NCI-H774 (cell line): Measurements from ENCODE around the gene SRF.

Source experiments
- DNase-seq: peaks from one replicate; lab custom pipeline; 2025; lab: John Stamatoyannopoulos, UW

Gene SRF

GRCh38 chr6:43217351-43217750, 46.3 kb downstream of the SRF start:
- no peak for DNase-seq

GRCh38 chr6:43219119-43219518, 48.0 kb downstream of the SRF start:
- no peak for DNase-seq

GRCh38 chr6:43219814-43220213, 48.7 kb downstream of the SRF start:
- DNase-seq, result no peak

GRCh38 chr6:43220439-43220951, 49.4 kb downstream of the SRF start:
- no peak for DNase-seq

GRCh38 chr6:43221046-43221972, 50.2 kb downstream of the SRF start:
- DNase-seq, result no peak

DNA sequence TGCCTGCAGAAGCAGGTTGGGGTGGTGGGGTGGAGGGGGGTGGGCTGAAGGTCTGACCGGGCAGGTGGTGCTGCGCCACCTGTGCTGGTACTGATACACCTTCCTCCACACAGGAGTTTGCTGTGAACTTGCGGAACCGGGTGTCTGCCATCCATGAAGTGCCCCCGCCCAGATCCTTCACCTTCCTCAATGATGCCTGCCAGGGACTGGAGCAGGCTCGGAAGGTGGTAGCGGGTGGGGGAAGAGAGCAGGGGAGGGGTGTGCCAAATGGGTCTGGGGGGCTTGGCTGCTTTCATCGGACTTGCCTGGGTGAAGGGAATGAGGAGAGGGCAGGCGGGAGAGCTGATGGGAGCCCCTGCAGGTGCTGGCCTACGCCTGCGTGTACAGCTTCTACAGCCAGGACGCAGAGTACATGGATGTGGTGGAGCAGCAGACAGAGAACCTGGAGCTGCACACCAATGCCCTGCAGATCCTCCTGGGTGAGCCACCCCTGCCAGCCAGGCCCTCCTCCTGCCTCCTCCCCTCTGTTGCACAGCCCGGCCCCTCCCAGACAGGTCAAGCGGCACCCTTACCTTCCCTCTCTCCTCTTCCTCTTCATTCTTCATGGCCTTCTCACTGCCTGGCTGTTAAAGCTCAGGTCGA, 51.5 kb downstream of the SRF start:
- no peak for DNase-seq

GRCh38 chr6:43223175-43223574, 52.1 kb downstream of the SRF start:
- no peak for DNase-seq

- no peak for DNase-seq
Observed at GRCh38 chr6:43226192-43226851, 55.3 kb downstream of the SRF start.

- DNase-seq, result peak; percentile 66
Observed at GRCh38 chr6:43228951-43229802, 58.1 kb downstream of the SRF start, which contains the start of gene DNPH1. Gene DNPH1, minus strand, starts transcription at chr6:43229481. Its CDS starts 25 bp downstream, at chr6:43229456.

GRCh38 chr6:43229803-43230620, 58.9 kb downstream of the SRF start:
- no peak for DNase-seq

DNA sequence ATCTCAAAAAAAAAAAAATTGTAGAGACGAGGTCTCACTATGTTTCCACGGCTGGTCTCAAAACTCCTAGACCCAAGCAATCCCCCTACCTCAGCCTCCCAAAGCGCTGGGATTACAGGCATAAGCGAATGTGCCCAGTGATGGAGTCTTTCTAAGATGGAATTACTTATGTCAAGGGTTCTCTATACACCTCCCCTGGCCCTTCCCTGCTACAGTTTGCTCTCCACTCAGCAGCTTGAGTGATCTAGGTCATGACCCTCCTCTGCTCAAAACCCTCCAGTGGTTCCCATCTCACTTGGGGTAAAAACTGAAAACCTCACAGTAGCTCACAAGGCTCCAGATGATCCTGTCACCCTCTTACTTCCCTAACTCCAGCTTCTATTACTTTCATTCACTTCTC, 60.0 kb downstream of the SRF start:
- DNase-seq, result no peak
